Medulla oblongata (tissue), 1 donor: ENCODE measurements around the gene CDK11A.
"Not testable (repeated sequence)": the region's sequence is repeated elsewhere in the genome, so short reads cannot be mapped to it uniquely, and the experiment has no call there.

Experiments used
- DNase-seq: peaks from one replicate; pipeline ENCODE4 v3.0.0-alpha.2; 2015; ENCODE audit errors: extremely low spot score

Gene CDK11A

GRCh38 chr1:1662830-1663560 is 61.2 kb downstream of the CDK11A start:
- DNase-seq = not testable (repeated sequence)

GRCh38 chr1:1662392-1662791 is 61.8 kb downstream of the CDK11A start:
- not testable (repeated sequence) for DNase-seq

GRCh38 chr1:1658583-1659549 is 65.3 kb downstream of the CDK11A start, which contains the start of gene CDK11B:
Gene CDK11B, minus strand, starts transcription at chr1:1659004. Its CDS starts 1,519 bp downstream, at chr1:1657485.
- peak; percentile 95 for DNase-seq
